Measurements from ENCODE around the gene CSNK1G2.

DNA sequence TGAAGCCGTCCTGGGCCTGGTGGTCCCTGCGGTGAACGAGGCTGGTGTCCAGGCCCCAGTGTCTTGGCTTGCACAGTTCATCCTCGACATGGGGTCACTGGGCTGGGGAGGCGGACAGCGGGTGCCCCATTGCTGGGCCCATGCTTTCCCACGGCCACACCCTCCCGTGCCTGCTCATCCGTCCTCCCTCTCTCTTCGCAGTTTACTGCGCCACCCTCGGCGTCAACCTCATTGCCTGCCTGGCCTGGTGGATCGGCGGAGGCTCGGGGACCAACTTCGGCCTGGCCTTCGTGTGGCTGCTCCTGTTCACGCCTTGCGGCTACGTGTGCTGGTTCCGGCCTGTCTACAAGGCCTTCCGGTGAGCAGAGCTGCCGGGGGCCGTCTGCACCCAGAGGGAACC, 23.0 kb upstream of the CSNK1G2 start:
- TF ChIP-seq DNMT1 (CRISPR knock-in tag; IDR thresholded peaks at IDR 0.05), result no peak
- TF ChIP-seq SETDB1 (CRISPR knock-in tag; IDR thresholded peaks at IDR 0.05; ENCODE audit: borderline replicate concordance), result no peak
- no peak for TF ChIP-seq MEF2D (CRISPR knock-in tag; IDR thresholded peaks at IDR 0.05)
